ELR (cell line): ENCODE measurements around the gene EFCAB12.

Source experiments
- DNase-seq: peaks from one replicate; pipeline ENCODE4 v3.0.0-alpha.2; 2015; ENCODE audit warnings: low read depth

EFCAB12 gene

GRCh38 chr3:129445471-129445870, 17.0 kb upstream of the EFCAB12 start:
- no peak for DNase-seq

- no peak for DNase-seq
Observed at GRCh38 chr3:129442947-129443346, 14.5 kb upstream of the EFCAB12 start.

GRCh38 chr3:129442486-129442885, 14.1 kb upstream of the EFCAB12 start:
- DNase-seq, result no peak

GRCh38 chr3:129441782-129442181, 13.3 kb upstream of the EFCAB12 start:
- peak; percentile 42 for DNase-seq

GRCh38 chr3:129441215-129441614, 12.8 kb upstream of the EFCAB12 start:
- DNase-seq, result peak; percentile 37

- DNase-seq, result peak; percentile 11
Observed at GRCh38 chr3:129440618-129441190, 12.3 kb upstream of the EFCAB12 start.

GRCh38 chr3:129439817-129440617, 11.6 kb upstream of the EFCAB12 start, which contains the start of the genes IFT122 and MBD4:
Gene IFT122 (plus strand): TSS chr3:129440224. CDS start chr3:129440331, 107 bp downstream.
Gene MBD4 (minus strand): TSS chr3:129439948. CDS start chr3:129439833, 115 bp downstream.
- DNase-seq, result peak; percentile 99

- DNase-seq, result peak; percentile 64
Observed at GRCh38 chr3:129439226-129439816, 10.9 kb upstream of the EFCAB12 start.

- DNase-seq, result no peak
Observed at GRCh38 chr3:129435367-129435766, 6.9 kb upstream of the EFCAB12 start.

- no peak for DNase-seq
Observed at GRCh38 chr3:129434140-129434539, 5.7 kb upstream of the EFCAB12 start.

- DNase-seq, result no peak
Observed at GRCh38 chr3:129433565-129433964, 5.1 kb upstream of the EFCAB12 start.

- no peak for DNase-seq
Observed at GRCh38 chr3:129432671-129433070, 4.2 kb upstream of the EFCAB12 start.

- no peak for DNase-seq
Observed at GRCh38 chr3:129432036-129432435, 3.6 kb upstream of the EFCAB12 start.

GRCh38 chr3:129429602-129430001, 1.2 kb upstream of the EFCAB12 start:
- DNase-seq, result no peak

GRCh38 chr3:129429080-129429451, 630 bp upstream of the EFCAB12 start:
- DNase-seq, result no peak

GRCh38 chr3:129428007-129428375, 445 bp downstream of the EFCAB12 start:
- DNase-seq, result no peak

- no peak for DNase-seq
Observed at GRCh38 chr3:129425619-129426018, 2.8 kb downstream of the EFCAB12 start.

- no peak for DNase-seq
Observed at GRCh38 chr3:129425213-129425612, 3.2 kb downstream of the EFCAB12 start.

- DNase-seq, result peak; percentile 63
Observed at GRCh38 chr3:129424185-129424841, 4.1 kb downstream of the EFCAB12 start.

GRCh38 chr3:129422897-129423296, 5.5 kb downstream of the EFCAB12 start:
- DNase-seq, result no peak

GRCh38 chr3:129421988-129422745, 6.3 kb downstream of the EFCAB12 start:
- DNase-seq, result no peak
